HG03521 (cell line): ENCODE measurements around the gene F2RL3.
"Not testable (repeated sequence)": the region's sequence is repeated elsewhere in the genome, so short reads cannot be mapped to it uniquely, and the experiment has no call there.

Experiments
- ATAC-seq: cut with Tn5 transposase; IDR thresholded peaks from one replicate; pipeline ENCODE4 v1.9.1; 2021; ENCODE audit warnings: mild to moderate bottlenecking, moderate library complexity; ENCODE audit not compliant: unreplicated experiment

F2RL3 gene

GRCh38 chr19:16874250-16874977 is 14.4 kb upstream of the F2RL3 start:
- no peak for ATAC-seq

GRCh38 chr19:16874978-16875299 is 13.9 kb upstream of the F2RL3 start:
- ATAC-seq: not testable (repeated sequence)

GRCh38 chr19:16875584-16876555 is 12.9 kb upstream of the F2RL3 start:
- no peak for ATAC-seq

- no peak for ATAC-seq
Measured at GRCh38 chr19:16876904-16877361, 11.9 kb upstream of the F2RL3 start.

- no peak for ATAC-seq
Measured at GRCh38 chr19:16877581-16877980, 11.2 kb upstream of the F2RL3 start.

GRCh38 chr19:16878181-16878965 is 10.4 kb upstream of the F2RL3 start:
- ATAC-seq: no peak

GRCh38 chr19:16880884-16881554 is 7.8 kb upstream of the F2RL3 start:
- ATAC-seq: no peak

GRCh38 chr19:16882146-16882545 is 6.7 kb upstream of the F2RL3 start:
- no peak for ATAC-seq

- no peak for ATAC-seq
Measured at GRCh38 chr19:16883522-16883921, 5.3 kb upstream of the F2RL3 start.

- ATAC-seq: no peak
Measured at GRCh38 chr19:16885166-16885565, 3.6 kb upstream of the F2RL3 start.

- ATAC-seq: no peak
Measured at GRCh38 chr19:16886305-16886880, 2.4 kb upstream of the F2RL3 start.

- ATAC-seq: no peak
Measured at GRCh38 chr19:16887353-16888265, 1.2 kb upstream of the F2RL3 start.

GRCh38 chr19:16889366-16889882 is 625 bp downstream of the F2RL3 start:
- no peak for ATAC-seq

GRCh38 chr19:16889883-16890460 is 1.2 kb downstream of the F2RL3 start:
- ATAC-seq: no peak

- ATAC-seq: no peak
Measured at GRCh38 chr19:16890461-16891184, 1.8 kb downstream of the F2RL3 start.

- no peak for ATAC-seq
Measured at GRCh38 chr19:16891696-16892382, 3.0 kb downstream of the F2RL3 start.

- no peak for ATAC-seq
Measured at GRCh38 chr19:16892436-16892835, 3.6 kb downstream of the F2RL3 start.
